Erythroblast (primary cell): ENCODE results near the gene EML1.
"Not testable (repeated sequence)": the region's sequence is repeated elsewhere in the genome, so short reads cannot be mapped to it uniquely, and the experiment has no call there.

Experiments used
- DNase-seq, 2 experiments: peaks; one replicate each; lab custom pipeline; 2025; lab: John Stamatoyannopoulos, UW
- GATA1 ChIP-seq: IDR thresholded peaks from 2 replicates; pipeline ENCODE4 v1.6.1; 2011; ENCODE audit warnings: low read depth, mild to moderate bottlenecking, control low read depth, low read length, moderate library complexity
- POLR2A ChIP-seq: IDR thresholded peaks from 2 replicates; pipeline ENCODE4 v1.6.1; 2011; ENCODE audit warnings: mild to moderate bottlenecking, low read length

Gene EML1

DNA sequence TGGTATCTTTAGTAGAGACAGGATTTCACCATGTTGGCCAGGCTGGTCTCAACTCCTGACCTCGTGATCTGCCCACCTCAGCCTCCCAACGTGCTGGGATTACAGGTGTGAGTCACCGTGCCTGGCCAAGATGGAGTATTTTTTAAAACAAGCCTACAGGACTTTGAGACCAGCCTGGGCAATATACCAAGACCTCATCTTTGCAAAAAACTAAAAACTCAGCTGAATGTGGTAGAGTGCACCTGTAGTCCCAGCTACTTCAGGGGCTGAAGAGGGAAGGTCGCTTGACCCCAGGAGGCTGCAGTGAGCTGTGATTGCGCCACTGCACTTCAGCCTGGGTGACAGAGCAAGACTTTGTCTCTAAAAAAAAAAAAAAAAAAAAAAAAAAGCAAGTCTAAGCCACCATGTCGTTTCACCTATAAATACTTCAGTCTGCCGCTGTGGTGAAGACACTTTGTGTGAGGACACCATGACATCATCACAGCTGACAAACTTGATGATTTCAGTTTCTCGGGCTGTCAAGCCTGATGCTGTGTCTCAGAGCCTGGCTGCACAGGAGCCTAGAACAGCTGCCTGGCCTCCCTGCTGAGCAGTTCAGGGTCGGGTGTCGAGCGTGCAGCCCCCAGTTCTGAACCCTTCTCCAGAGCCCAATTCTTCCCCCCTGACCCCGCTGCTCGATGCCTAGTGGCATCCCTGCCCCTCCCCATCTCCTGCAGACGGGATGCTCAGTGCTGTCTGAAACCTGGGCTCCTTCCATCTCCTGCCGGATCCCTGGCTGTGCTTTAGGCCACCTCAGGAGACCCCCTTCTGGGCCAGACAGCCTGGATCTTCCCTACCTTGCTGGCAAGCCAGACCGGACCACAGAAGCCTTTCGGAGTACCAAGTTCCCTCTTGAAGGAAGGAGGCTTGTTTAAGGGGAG is 152.8 kb downstream of the EML1 start:
- TF ChIP-seq POLR2A, result no peak
- no peak for TF ChIP-seq GATA1
- no peak for DNase-seq

GRCh38 chr14:99946652-99947489 is 153.7 kb downstream of the EML1 start:
- DNase-seq, result peak; percentile 26 to 54
- TF ChIP-seq GATA1 (no peak), POLR2A (no peak)

GRCh38 chr14:99947695-99948094 is 154.5 kb downstream of the EML1 start:
- TF ChIP-seq GATA1, result no peak
- no peak for TF ChIP-seq POLR2A

GRCh38 chr14:99949011-99949732 is 156.0 kb downstream of the EML1 start:
- DNase-seq, result not testable (repeated sequence)

More at GRCh38 chr14:99947695-99948094, 154.5 kb downstream of the EML1 start:
- DNase-seq, result no peak

GRCh38 chr14:99950181-99950580 is 157.0 kb downstream of the EML1 start:
- no peak for DNase-seq
- no peak for TF ChIP-seq POLR2A

- DNase-seq, result no peak
- TF ChIP-seq POLR2A (no peak), GATA1 (no peak)
Measured at GRCh38 chr14:99951085-99951484, 157.9 kb downstream of the EML1 start.

- TF ChIP-seq GATA1, result no peak
- no peak for TF ChIP-seq POLR2A
Measured at GRCh38 chr14:99952039-99952438, 158.8 kb downstream of the EML1 start.

GRCh38 chr14:99952453-99952852 is 159.2 kb downstream of the EML1 start:
- no peak for TF ChIP-seq POLR2A
- no peak for TF ChIP-seq GATA1

More at GRCh38 chr14:99952039-99952438, 158.8 kb downstream of the EML1 start:
- DNase-seq, result no peak

GRCh38 chr14:99955826-99956455 is 162.7 kb downstream of the EML1 start:
- TF ChIP-seq POLR2A, result no peak
- TF ChIP-seq GATA1, result no peak
- DNase-seq, result no peak

More at GRCh38 chr14:99952453-99952852, 159.2 kb downstream of the EML1 start:
- DNase-seq, result no peak

DNA sequence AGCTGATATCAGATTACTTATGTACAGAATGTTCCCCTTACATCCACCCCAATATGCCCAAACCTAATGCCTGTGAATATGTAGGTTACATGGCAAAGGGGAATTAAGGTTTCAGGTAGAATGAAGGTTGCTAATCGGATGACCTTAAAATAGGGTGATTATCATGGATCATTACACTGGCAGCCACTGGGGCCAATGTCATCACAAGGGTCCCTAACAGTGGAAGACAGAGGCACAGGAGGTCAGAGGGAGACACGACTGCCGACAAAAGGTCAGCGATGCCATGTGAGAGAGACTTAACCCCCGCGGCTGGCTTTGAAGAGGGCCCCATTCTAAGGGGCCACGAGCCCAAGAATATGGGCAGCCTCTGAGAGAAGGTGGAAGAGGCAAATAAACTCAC is 165.2 kb downstream of the EML1 start:
- TF ChIP-seq POLR2A (no peak), GATA1 (no peak)
- no peak for DNase-seq

DNA sequence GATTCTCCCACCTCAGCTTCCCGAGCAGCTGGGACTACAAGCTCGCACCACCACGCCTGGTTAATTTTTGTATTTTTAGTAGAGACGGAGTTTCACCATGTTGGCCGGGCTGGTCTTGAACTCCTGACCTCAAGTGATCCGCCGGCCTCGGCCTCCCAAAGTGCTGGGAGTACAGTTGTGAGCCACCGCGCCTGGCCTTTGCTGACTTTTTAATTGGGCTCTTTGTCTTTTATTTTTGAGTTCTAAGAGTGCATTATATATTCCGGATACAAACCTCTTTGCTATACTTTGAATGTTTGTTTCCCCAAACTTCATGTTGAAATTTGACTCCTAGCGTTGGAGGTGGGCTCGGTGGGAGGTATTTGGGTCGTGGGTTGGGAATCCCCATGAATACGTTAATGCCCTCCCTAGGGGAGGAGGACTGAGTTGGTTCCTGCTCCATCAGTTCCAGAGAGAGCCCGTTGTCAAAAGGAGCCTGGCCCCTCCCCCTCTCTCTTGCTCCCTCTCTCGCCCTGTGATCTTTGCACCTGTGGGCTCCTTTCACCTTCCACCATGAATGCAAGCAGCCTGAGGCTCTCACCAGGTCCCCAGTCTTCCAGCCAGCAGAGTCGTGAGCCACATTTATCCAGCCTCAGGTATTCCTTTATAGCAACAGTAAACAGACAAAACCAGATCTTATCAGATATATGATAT is 168.8 kb downstream of the EML1 start:
- TF ChIP-seq GATA1, result no peak
- TF ChIP-seq POLR2A, result no peak

GRCh38 chr14:99964979-99965378 is 171.8 kb downstream of the EML1 start:
- DNase-seq, result no peak
- no peak for TF ChIP-seq POLR2A
- TF ChIP-seq GATA1, result no peak

More for the DNA sequence above, 168.8 kb downstream of the EML1 start:
- no peak for DNase-seq
